GM18519 (cell line): Measurements from ENCODE around the gene EHD2.
A peak's percentile ranks its signal among the peaks of the same experiment; 100 is the strongest.
"Not testable (repeated sequence)": the region's sequence is repeated elsewhere in the genome, so short reads cannot be mapped to it uniquely, and the experiment has no call there.

Experiments used
- ATAC-seq: cut with Tn5 transposase; IDR thresholded peaks from one replicate; pipeline ENCODE4 v1.9.1; 2021; ENCODE audit warnings: mild to moderate bottlenecking, moderate library complexity; ENCODE audit not compliant: unreplicated experiment, low FRiP score

The EHD2 gene

GRCh38 chr19:47745010-47745901 is 32.0 kb downstream of the EHD2 start, which contains the start of gene NOP53:
TSS of gene NOP53 (plus strand) at chr19:47745546. CDS start at chr19:47745560, 14 bp downstream.
- ATAC-seq: peak; percentile 47

DNA sequence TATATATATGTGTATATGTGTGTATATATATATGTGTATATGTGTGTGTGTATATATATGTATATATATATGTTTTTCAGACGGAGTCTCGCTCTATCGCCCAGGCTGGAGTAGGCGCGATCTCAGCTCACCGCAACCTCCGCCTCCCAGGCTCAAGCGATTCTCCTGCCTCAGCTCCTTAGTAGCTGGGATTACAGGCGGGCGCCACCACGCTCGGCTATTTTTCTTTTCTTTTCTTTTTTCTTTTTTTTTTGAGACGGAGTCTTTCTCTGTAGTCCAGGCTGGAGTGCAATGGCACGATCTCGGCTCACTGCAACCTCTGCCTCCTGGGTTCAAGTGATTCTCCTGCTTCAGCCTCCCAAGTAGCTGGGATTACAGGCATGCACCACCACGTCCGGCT is 32.9 kb downstream of the EHD2 start:
- ATAC-seq: not testable (repeated sequence)

DNA sequence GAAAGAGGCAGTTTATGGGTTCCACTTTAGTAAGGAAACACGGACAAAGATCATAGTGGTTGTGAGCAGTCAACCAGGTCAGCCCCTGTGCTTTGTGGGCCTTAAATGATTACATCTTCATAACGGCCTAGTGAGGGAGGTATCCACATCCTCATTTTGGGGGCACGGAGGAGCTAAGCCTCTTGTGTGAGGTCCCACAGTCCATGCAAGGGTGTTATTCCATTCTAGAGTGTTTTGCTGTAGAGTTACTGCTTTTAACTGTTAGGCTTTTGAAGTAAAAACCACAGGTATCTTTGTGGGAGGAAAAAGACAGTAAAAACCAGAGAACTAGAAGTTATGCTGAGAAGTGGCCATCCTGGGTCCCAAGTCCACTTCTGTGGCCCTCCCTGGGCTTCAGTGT is 36.1 kb downstream of the EHD2 start:
- ATAC-seq: no peak

DNA sequence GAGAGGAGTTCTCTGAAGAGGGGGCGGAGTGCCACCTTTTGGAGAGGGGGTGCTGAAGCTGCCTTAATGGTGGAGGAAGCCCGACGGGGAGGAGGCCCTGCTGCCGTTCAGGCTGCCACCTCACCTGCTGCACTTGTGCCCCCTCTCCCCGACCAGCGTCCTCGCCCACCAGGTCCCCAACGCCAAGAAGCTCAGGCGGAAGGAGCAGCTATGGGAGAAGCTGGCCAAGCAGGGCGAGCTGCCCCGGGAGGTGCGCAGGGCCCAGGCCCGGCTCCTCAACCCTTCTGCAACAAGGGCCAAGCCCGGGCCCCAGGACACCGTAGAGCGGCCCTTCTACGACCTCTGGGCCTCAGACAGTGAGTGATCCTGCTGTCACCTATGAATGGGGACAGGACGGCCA is 37.5 kb downstream of the EHD2 start:
- no peak for ATAC-seq

DNA sequence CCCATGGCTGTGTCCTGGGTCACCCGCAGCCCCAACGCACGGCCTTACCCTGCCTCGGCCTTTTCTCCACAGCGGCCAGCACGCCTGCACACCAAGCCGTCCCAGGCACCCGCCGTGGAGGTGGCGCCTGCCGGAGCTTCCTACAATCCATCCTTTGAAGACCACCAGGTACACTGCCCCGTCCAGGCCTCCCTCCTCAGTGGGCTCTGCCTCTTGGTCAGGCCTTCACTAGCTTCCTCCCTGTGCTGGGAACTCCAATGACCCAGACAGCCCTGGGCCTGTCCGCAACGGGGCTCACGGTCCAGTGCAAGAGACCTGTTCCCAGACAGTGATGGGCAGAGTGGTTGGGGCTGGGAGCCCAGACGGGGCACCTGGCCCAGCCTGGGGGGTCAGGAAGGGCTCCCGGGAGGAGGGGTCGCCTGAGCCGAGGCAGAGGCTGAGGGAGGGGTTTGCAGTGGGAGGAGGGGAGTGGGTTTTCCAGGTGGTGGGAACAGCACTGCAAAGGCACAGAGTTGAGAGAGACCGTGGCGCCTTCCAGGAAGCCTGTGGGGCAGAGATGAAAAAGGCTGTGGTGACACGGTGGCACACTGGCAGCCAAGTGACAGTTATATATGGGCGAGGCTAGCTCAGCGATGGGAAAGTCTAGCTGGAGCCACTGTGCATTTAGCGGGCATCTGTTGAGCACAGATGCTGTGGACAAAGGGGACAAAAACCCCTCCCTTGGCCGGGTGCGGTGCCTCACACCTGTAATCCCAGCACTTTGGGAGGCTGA is 39.4 kb downstream of the EHD2 start:
- ATAC-seq: no peak

- no peak for ATAC-seq
Measured at GRCh38 chr19:47754206-47755064, 41.2 kb downstream of the EHD2 start.

DNA sequence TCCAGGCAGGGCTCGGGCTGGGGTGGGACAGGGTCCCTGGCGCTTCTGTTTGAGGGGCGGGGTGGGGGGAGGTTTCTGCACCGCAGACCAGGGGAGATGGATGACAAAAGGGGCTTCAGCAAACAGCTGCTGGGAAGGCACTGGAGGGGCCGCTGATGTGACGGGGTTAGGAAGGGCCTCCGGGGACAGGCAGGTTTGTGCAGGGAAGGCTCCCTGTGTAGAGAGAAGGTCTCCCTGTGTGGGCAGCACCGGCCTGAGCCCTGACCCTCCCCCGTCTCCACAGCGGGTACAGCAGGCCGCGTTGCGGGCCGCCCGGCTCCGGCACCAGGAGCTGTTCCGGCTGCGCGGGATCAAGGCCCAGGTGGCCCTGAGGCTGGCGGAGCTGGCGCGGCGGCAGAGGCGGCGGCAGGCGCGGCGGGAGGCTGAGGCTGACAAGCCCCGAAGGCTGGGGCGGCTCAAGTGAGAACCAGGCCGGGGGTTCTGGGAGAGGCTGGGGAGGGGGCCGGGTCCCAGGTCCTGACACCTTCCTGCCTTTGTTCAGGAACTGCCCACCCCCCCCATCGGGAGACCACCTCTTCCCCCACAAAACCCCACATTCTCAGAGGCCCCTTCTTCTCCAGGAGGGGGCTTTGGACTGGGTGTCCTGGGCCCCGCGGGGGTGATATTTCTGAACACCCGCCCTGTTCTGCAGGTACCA is 42.0 kb downstream of the EHD2 start:
- ATAC-seq: no peak

DNA sequence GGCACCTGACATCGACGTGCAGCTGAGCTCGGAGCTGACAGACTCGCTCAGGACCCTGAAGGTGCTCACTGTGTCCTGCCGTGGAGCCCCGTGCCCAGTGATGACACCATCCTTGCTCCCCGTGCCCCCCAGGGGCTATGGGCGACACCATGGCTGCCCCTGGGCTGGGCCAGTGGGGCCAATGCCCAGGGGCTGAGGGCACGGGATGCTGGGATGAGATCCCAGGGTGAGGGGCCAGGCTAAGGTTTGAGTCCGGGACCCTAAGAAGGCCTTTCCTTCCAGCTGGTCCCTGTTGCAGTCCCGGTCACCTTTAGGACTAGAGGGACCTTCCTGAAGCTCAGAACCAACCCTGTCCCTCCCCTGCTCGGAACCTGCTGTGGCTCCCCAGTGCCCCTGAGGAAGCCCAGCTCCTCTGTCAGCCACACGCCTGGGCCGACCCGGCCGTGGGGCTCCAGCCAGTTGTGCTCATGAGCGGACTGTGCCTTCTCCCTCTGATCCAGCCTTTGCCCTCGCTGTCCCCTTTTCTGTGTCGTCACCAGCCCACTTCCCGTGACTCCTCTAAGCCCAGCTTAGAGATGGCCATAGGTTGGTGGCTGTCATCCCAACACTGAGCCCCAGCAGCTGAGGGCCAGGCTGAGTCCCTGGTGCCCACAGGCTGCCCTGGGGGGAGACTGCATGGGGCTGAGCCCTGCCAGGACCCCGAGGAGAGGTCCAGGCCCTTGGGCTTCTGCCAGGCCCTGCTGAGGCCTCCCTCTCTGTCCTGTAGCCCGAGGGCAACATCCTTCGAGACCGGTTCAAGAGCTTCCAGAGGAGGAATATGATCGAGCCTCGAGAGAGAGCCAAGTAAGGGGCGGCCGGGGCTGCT is 42.8 kb downstream of the EHD2 start:
- ATAC-seq: no peak

- ATAC-seq: no peak
Measured at GRCh38 chr19:47756627-47756929, 43.4 kb downstream of the EHD2 start.

- no peak for ATAC-seq
Measured at GRCh38 chr19:47756953-47757608, 43.9 kb downstream of the EHD2 start.

GRCh38 chr19:47757617-47758442 is 44.6 kb downstream of the EHD2 start:
- ATAC-seq: no peak

- no peak for ATAC-seq
Measured at GRCh38 chr19:47758443-47758804, 45.2 kb downstream of the EHD2 start.

GRCh38 chr19:47760632-47760999 is 47.4 kb downstream of the EHD2 start:
- no peak for ATAC-seq

GRCh38 chr19:47761566-47761965 is 48.3 kb downstream of the EHD2 start:
- no peak for ATAC-seq

DNA sequence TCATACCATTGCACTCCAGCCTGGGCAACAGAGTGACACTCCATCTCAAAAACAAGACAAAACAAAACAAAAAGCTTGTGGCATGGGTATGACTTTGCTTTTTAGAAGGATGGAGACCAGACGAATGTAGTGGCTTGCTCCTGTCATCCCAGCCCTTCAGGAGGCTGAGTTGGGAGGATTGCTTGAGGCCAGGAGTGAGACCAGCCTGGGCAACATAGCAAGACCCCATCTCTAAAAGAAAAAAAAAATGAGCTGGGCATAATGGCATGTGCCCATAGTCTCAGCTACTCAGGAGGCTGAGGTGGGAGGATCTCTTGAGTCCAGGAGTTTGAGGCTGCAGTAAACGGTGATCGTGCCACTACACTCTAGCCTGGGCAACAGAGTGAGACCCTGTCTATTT is 48.9 kb downstream of the EHD2 start:
- ATAC-seq: no peak

DNA sequence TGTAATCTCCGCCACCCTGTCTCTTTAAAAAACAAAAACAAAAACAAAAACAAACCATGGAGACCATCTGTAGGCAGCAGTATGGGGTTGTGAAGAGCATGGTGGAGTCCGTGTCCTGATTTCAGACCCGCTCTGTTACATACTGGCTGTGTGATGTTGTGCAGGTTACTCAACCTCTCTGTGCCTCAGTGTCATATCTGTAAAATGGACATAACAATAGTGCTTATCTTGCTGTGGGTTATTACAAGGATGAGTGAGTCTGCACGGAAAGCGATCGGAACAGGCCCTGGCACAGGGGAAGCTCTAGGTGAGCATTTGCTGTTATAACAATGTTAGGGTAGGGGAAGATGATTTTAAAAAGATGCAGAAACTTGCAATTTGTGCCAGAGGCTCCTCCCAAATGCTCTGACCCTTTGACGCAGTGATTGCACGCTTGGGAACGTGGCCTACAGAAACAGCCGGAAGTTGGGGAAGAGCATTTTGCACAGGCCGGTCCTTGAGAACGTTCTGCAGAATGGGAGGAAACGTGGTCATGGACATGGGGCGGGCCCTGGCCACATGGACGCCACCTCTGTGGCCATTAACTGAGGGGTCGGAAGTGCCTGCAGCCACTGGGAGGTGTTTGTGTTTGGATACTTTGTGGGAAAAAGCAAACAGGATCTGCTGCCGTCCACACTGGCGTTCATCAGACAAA is 49.5 kb downstream of the EHD2 start:
- ATAC-seq: no peak

DNA sequence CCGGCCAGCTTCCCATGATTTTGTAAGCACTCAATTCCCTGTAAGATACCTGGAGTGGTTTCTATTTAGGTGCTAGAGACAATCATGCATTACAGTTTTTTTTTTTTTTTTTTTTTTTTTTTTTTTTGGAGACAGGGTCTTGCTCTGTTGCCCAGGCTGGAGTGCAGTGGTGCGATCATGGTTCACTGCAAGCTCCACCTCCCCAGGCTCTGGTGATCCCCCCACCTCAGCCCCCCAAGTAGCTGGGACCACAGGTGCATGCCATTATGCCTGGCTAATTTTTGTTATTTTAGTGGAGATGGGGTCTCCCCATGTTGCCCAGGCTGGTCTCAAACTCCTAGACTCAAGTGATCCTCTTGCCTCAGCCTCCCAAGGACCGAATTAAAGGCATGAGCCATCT is 51.5 kb downstream of the EHD2 start:
- ATAC-seq: not testable (repeated sequence)
